Prostate gland (tissue), 2 donors: ENCODE results near the gene BLOC1S4.
A peak's percentile ranks its signal among the peaks of the same experiment; 100 is the strongest.

Experiments used
- CTCF ChIP-seq, 4 experiments: fragments of 200-600 bp in 2 of 4; fragments of 450-650 bp in 2 of 4; sonication (generic) in 2 of 4; IDR thresholded peaks; 1 replicate in 3 of 4; 2 replicates in 1 of 4; pipeline ENCODE4 v1.5.1; 2016 to 2019; ENCODE audit warnings: antibody characterized with exemption in 4 of 4, mild to moderate bottlenecking in 2 of 4, moderate library complexity in 2 of 4
- POLR2AphosphoS5 ChIP-seq: sonication (generic); formaldehyde crosslinking; IDR thresholded peaks from one replicate; pipeline ENCODE4 v1.6.1; 2017; ENCODE audit warnings: antibody characterized with exemption

GRCh38 chr4:6673660-6674499 is 42.1 kb upstream of the BLOC1S4 start:
- peak in 3 of 4 experiments; percentile 15 to 54 (median 29) for TF ChIP-seq CTCF (IDR thresholded peaks at IDR 0.05)
- TF ChIP-seq POLR2AphosphoS5, result peak; percentile 97
